ENCODE results near the gene RPL22L1.
"Not testable (repeated sequence)": the region's sequence is repeated elsewhere in the genome, so short reads cannot be mapped to it uniquely, and the experiment has no call there.

Gene RPL22L1
- total RNA-seq, result 23.9 to 150 reads per million in 2 experiments

GRCh38 chr3:170869645-170870593 is at the start of gene RPL22L1:
TSS of gene RPL22L1 (minus strand) at chr3:170870195. CDS start at chr3:170870167, 28 bp downstream.
- peak; percentile 84 for DNase-seq (ENCODE audit: low read depth)

- no peak for DNase-seq (ENCODE audit: low read depth)
Observed at GRCh38 chr3:170918715-170919114, 48.7 kb upstream of the RPL22L1 start.

GRCh38 chr3:170914690-170915089 is 44.7 kb upstream of the RPL22L1 start:
- no peak for DNase-seq (ENCODE audit: low read depth)

- DNase-seq (ENCODE audit: low read depth), result no peak
Observed at GRCh38 chr3:170914212-170914611, 44.2 kb upstream of the RPL22L1 start.

- DNase-seq (ENCODE audit: low read depth), result no peak
Observed at GRCh38 chr3:170911051-170911450, 41.1 kb upstream of the RPL22L1 start.

GRCh38 chr3:170910542-170910941 is 40.5 kb upstream of the RPL22L1 start:
- no peak for DNase-seq (ENCODE audit: low read depth)

GRCh38 chr3:170909129-170909903 is 39.3 kb upstream of the RPL22L1 start:
- DNase-seq (ENCODE audit: low read depth), result no peak

- DNase-seq (ENCODE audit: low read depth), result peak; percentile 95
Observed at GRCh38 chr3:170908235-170909116, 38.5 kb upstream of the RPL22L1 start, which contains the start of gene EIF5A2. TSS of gene EIF5A2 (minus strand) at chr3:170908637. CDS start at chr3:170907806, 831 bp downstream.

GRCh38 chr3:170907637-170908234 is 37.7 kb upstream of the RPL22L1 start:
- DNase-seq (ENCODE audit: low read depth), result no peak

- DNase-seq (ENCODE audit: low read depth), result no peak
Observed at GRCh38 chr3:170905862-170906261, 35.9 kb upstream of the RPL22L1 start.

- DNase-seq (ENCODE audit: low read depth), result no peak
Observed at GRCh38 chr3:170903123-170903522, 33.1 kb upstream of the RPL22L1 start.

- no peak for DNase-seq (ENCODE audit: low read depth)
Observed at GRCh38 chr3:170899455-170899854, 29.5 kb upstream of the RPL22L1 start.

GRCh38 chr3:170897978-170898377 is 28.0 kb upstream of the RPL22L1 start:
- DNase-seq (ENCODE audit: low read depth), result no peak

GRCh38 chr3:170897199-170897598 is 27.2 kb upstream of the RPL22L1 start:
- not testable (repeated sequence) for DNase-seq (ENCODE audit: low read depth)

GRCh38 chr3:170896781-170897180 is 26.8 kb upstream of the RPL22L1 start:
- no peak for DNase-seq (ENCODE audit: low read depth)

GRCh38 chr3:170896333-170896732 is 26.3 kb upstream of the RPL22L1 start:
- DNase-seq (ENCODE audit: low read depth), result not testable (repeated sequence)

- DNase-seq (ENCODE audit: low read depth), result no peak
Observed at GRCh38 chr3:170893895-170894294, 23.9 kb upstream of the RPL22L1 start.

- no peak for DNase-seq (ENCODE audit: low read depth)
Observed at GRCh38 chr3:170889630-170890029, 19.6 kb upstream of the RPL22L1 start.

- no peak for DNase-seq (ENCODE audit: low read depth)
Observed at GRCh38 chr3:170889132-170889531, 19.1 kb upstream of the RPL22L1 start.

GRCh38 chr3:170884109-170884930 is 14.3 kb upstream of the RPL22L1 start:
- not testable (repeated sequence) for DNase-seq (ENCODE audit: low read depth)
